Stomach (tissue), 9 donors: ENCODE measurements around the gene TNFRSF14. TPM values are rescaled to one million over a fixed set of nuclear protein-coding genes. Genes with fewer than 3 reads are reported as not detected.
"Not testable (repeated sequence)": the region's sequence is repeated elsewhere in the genome, so short reads cannot be mapped to it uniquely, and the experiment has no call there.

Source experiments
- DNase-seq, 2 donors: peaks; one replicate each; pipeline versions ENCODE4 v3.0.0 to v3.0.0-alpha.2; 2013 to 2019
- H3K27ac ChIP-seq, 5 donors: fragments of 200-600 bp in 4 of 5; sonication (generic) in 4 of 5; one replicate each; pipeline ENCODE4 v1.5.1; 2013 to 2019; ENCODE audit warnings: mild to moderate bottlenecking in 1 of 5, moderate library complexity in 1 of 5
- H3K27me3 ChIP-seq, 3 donors: fragments of 200-600 bp; sonication (generic); one replicate each; pipeline ENCODE4 v1.5.1; 2017 to 2019; ENCODE audit warnings: mixed run types in 1 of 3
- H3K36me3 ChIP-seq, 4 donors: fragments of 200-600 bp; sonication (generic); 1 replicate in 3 of 4; 2 replicates in 1 of 4; pipeline ENCODE4 v1.5.1; 2016 to 2019
- H3K4me1 ChIP-seq, 4 donors: fragments of 200-600 bp; sonication (generic); one replicate each; pipeline ENCODE4 v1.5.1; 2016 to 2019
- H3K4me3 ChIP-seq, 4 donors: fragments of 200-600 bp; sonication (generic) in 3 of 4; one replicate each; pipeline ENCODE4 v1.5.1; 2016 to 2019; ENCODE audit warnings: mild to moderate bottlenecking in 1 of 4
- H3K9me3 ChIP-seq, 4 donors: fragments of 200-600 bp; sonication (generic); one replicate each; pipeline ENCODE4 v1.5.1; 2016 to 2019
- CTCF ChIP-seq, 7 experiments: fragments of 450-650 bp in 4 of 7; fragments of 200-600 bp in 3 of 7; sonication (generic) in 3 of 7; IDR thresholded peaks; one replicate each; pipeline ENCODE4 v1.5.1; 2016 to 2019; ENCODE audit warnings: antibody characterized with exemption in 7 of 7, control low read depth in 2 of 7, mild to moderate bottlenecking in 1 of 7
- EP300 ChIP-seq: sonication (generic); formaldehyde crosslinking; IDR thresholded peaks from one replicate; pipeline ENCODE4 v1.6.1; 2017; ENCODE audit warnings: antibody characterized with exemption
- POLR2A ChIP-seq, 4 donors: fragments of 450-650 bp; IDR thresholded peaks; one replicate each; pipeline ENCODE4 v1.6.1; 2016; ENCODE audit warnings: antibody characterized with exemption in 4 of 4, control low read depth in 2 of 4, mild to moderate bottlenecking in 1 of 4, moderate library complexity in 1 of 4
- POLR2AphosphoS5 ChIP-seq, 3 donors: sonication (generic); formaldehyde crosslinking; IDR thresholded peaks; one replicate each; pipeline ENCODE4 v1.6.1; 2016; ENCODE audit warnings: antibody characterized with exemption in 3 of 3
- WGBS, 5 donors: extraction: QIAGEN DNeasy Blood & Tissue Kit in 3 of 5; methylation state at CpG; one replicate each; pipeline versions ENCODE4 v1.1.5 to v1.1.7; 2013 to 2018; 5-methylcytosine and 5-hydroxymethylcytosine counted together
- intact Hi-C: fragments of 100-400 bp; cut with DNase I; formaldehyde crosslinking; loops from one replicate; pipeline ENCODE4 v1.15.1; 2023; ENCODE audit warnings: low total_unique reads
- polyA plus RNA-seq, 3 donors: library from polyadenylated mRNA; stranded (reverse); fragments of 200-250 nt; gene quantifications; one replicate each; pipeline ENCODE4 v1.2.3, GENCODE V29; 2013
- total RNA-seq, 5 donors: library from RNA; depleted of rRNA; stranded (reverse); fragments of >200 nt; gene quantifications; one replicate each; pipeline versions ENCODE4 v1.1.0 to v1.2.3, GENCODE V29; 2014 to 2016
- donor health status: healthy with polysubstance abuse.
- donor health status: Bipolar disorder and iron deficiency.
- donor health status: healthy.

Gene TNFRSF14
- total and polyA plus RNA-seq, 8 donors = 33.2 to 413 (median 103) TPM

- no peak overlapping the region for H3K27ac ChIP-seq
- no peak overlapping the region for H3K4me3 ChIP-seq
- TF ChIP-seq CTCF (IDR thresholded peaks at IDR 0.05) (no peak), POLR2A (IDR thresholded peaks at IDR 0.05) (no peak), POLR2AphosphoS5 (IDR thresholded peaks at IDR 0.05) (no peak), EP300 (no peak)
- no peak for DNase-seq
- peaks cover 5 to 9% (median 7%) of the 10 kb centered on the region in 4 donors for H3K4me1 ChIP-seq
- H3K36me3 ChIP-seq = peaks cover 0 to 2% (median 0%) of the 10 kb centered on the region in 4 donors
- peaks cover 0 to 29% (median 0%) of the 10 kb centered on the region in 3 donors for H3K27me3 ChIP-seq
- intact Hi-C loops = no loop called here
- H3K9me3 ChIP-seq = peaks cover 0 to 12% (median 10%) of the 10 kb centered on the region in 4 donors
- WGBS, 5 donors = 78 to 91% (median 86%) methylated on average over 15 to 17 of the region's 17 CpGs
These were observed 12.9 kb downstream of the TNFRSF14 start for GRCh38 chr1:2569060-2569459.

DNA sequence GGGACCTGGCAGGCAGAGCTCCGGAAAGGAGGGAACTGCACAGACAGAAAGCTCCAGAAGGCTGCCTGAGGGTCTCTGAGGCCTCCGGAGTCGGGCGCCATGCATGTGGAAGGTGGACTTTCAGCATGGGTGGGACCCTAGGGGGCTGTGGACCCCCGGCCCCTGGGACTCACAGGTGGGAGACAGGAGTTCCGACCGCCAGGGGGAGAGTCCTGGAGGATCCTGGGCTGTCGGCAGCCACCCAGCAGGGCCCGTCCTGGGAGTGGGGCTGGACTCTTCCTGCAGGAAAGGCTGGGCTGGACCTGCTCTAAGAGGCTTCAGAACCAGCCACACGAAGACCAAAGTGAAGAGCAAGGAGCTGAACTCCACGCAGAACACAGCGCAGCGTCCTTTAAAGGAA is 13.5 kb downstream of the TNFRSF14 start:
- intact Hi-C loops, H3K27ac ChIP-seq, H3K36me3 ChIP-seq, DNase-seq, H3K4me3 ChIP-seq, H3K4me1 ChIP-seq: not testable (repeated sequence)
- Histone ChIP-seq H3K9me3 (peaks cover 0 to 12% (median 10%) of the 10 kb centered on the region in 4 donors), H3K27me3 (peaks cover 0 to 29% (median 0%) of the 10 kb centered on the region in 3 donors)
- 83 to 91% (median 84%) methylated on average over 11 to 13 of the region's 13 CpGs for WGBS, 5 donors

DNA sequence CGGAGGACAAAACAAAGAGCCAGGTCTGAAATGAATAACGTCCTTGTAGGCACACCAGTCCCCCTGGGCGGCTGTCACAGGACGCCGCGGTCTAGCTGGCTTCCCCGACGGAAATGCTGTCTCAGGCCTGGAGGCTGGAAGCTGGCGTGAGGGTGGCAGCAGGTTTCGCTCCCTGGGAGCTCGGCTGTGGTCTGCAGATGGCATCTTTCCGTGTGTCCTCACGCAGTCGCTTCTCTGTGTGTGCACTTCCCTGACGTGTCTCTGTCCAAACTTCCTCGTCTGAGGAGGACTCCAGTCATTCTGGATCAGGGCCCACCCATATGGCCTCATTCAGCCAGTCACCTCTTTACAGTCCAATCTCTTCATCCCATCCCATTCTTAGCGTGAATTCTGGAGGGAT is 14.2 kb downstream of the TNFRSF14 start:
- DNase-seq = no peak
- Histone ChIP-seq H3K27ac (no peak overlapping the region), H3K27me3 (peaks cover 0 to 29% (median 0%) of the 10 kb centered on the region in 3 donors), H3K36me3 (no peaks in the 10 kb centered on the region), H3K4me3 (no peak overlapping the region), H3K4me1 (peaks cover under 1 to 6% (median 2%) of the 10 kb centered on the region in 4 donors), H3K9me3 (peaks cover 0 to 12% (median 10%) of the 10 kb centered on the region in 4 donors)
- intact Hi-C loops = no loop called here
- WGBS, 5 donors = 78 to 88% (median 86%) methylated on average over 16 to 17 of the region's 17 CpGs
- TF ChIP-seq CTCF (IDR thresholded peaks at IDR 0.05) (no peak), POLR2A (IDR thresholded peaks at IDR 0.05) (no peak), POLR2AphosphoS5 (IDR thresholded peaks at IDR 0.05) (no peak)

GRCh38 chr1:2571348-2571747 is 15.2 kb downstream of the TNFRSF14 start:
- TF ChIP-seq POLR2AphosphoS5 (IDR thresholded peaks at IDR 0.05) (no peak), POLR2A (IDR thresholded peaks at IDR 0.05) (no peak), CTCF (IDR thresholded peaks at IDR 0.05) (no peak), EP300 (no peak)
- 82 to 86% (median 84%) methylated on average over 9 of the region's 9 CpGs for WGBS, 5 donors
- Histone ChIP-seq H3K36me3 (no peaks in the 10 kb centered on the region), H3K4me1 (peaks cover 9 to 15% (median 11%) of the 10 kb centered on the region in 4 donors), H3K4me3 (no peak overlapping the region), H3K9me3 (peaks cover 0 to 12% (median 10%) of the 10 kb centered on the region in 4 donors), H3K27me3 (peaks cover 0 to 28% (median 0%) of the 10 kb centered on the region in 3 donors), H3K27ac (no peak overlapping the region)
- intact Hi-C loops = no loop called here
- no peak for DNase-seq

DNA sequence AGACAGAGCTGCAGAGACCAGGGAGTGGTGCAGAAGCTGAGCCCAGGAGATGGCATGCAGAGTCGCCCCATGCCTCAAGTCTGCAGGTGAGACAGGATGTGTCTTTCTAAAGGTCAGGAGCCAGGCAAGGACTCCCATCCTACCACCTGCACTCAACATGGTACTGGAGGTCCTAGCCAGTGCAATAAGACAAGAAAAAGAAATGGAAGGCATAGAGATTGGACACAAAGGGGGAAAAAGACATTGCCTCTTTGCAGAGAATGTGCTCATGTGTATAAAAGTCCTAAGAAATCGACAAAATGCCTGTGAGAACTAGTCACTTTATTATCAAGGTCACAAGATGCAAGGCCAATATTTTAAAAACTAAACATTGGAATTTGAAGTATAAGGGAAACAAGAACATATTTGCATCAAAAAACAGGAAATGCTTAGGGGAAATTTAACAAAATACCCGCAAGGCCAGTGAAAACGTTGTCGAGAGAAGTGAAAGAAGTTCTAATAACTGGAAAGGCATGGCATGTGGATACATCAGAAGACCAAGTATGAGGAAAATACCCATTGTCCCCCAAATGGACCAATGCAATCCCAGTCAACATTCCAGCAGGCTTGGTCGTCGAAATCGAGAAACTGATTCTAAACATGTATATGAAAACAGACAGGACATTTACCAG is 17.2 kb downstream of the TNFRSF14 start:
- intact Hi-C loops = no loop called here
- 87 to 93% (median 91%) methylated on average over 8 of the region's 8 CpGs for WGBS, 5 donors
- H3K27me3 ChIP-seq = peaks cover 0 to 26% (median 0%) of the 10 kb centered on the region in 3 donors
- H3K9me3 ChIP-seq = peaks cover 0 to 12% (median 10%) of the 10 kb centered on the region in 4 donors
- no peak for TF ChIP-seq EP300
- TF ChIP-seq POLR2A (IDR thresholded peaks at IDR 0.05) = no peak
- TF ChIP-seq POLR2AphosphoS5 (IDR thresholded peaks at IDR 0.05) = no peak
- TF ChIP-seq CTCF (IDR thresholded peaks at IDR 0.05) = no peak
- H3K4me1 ChIP-seq = peaks cover 21 to 30% (median 28%) of the 10 kb centered on the region in 4 donors
- H3K4me3 ChIP-seq = no peak overlapping the region
- no peak overlapping the region for H3K27ac ChIP-seq
- no peak for DNase-seq
- H3K36me3 ChIP-seq = no peaks in the 10 kb centered on the region
